Choroid plexus epithelial cell (primary cell): ENCODE measurements around the gene YWHAG.
A peak's percentile ranks its signal among the peaks of the same experiment; 100 is the strongest.
"Not testable (repeated sequence)": the region's sequence is repeated elsewhere in the genome, so short reads cannot be mapped to it uniquely, and the experiment has no call there.

Experiments used
- DNase-seq: peaks from one replicate; pipeline ENCODE4 v3.0.0-alpha.2; 2010; ENCODE audit warnings: low read depth
- H3K4me3 ChIP-seq: 2 replicates; pipeline ENCODE4 v1.5.1; 2011; ENCODE audit warnings: low read depth, mild to moderate bottlenecking, control low read depth, low read length, moderate library complexity
- CTCF ChIP-seq: conservative IDR thresholded peaks from 2 replicates; pipeline ENCODE4 v1.5.1; 2011; ENCODE audit warnings: low read depth, mild to moderate bottlenecking, control low read depth, inconsistent platforms, low read length, moderate library complexity

The YWHAG gene

GRCh38 chr7:76325092-76325491, 33.7 kb downstream of the YWHAG start:
- H3K4me3 ChIP-seq = no peak overlapping the region
- no peak for TF ChIP-seq CTCF
- no peak for DNase-seq

GRCh38 chr7:76318488-76319353, 40.1 kb downstream of the YWHAG start:
- DNase-seq = peak; percentile 96

GRCh38 chr7:76317782-76318487, 40.9 kb downstream of the YWHAG start:
- peak; percentile 98 for DNase-seq
- peak overlapping the region; percentile 80 for H3K4me3 ChIP-seq
- no peak for TF ChIP-seq CTCF

More at GRCh38 chr7:76318488-76319353, 40.1 kb downstream of the YWHAG start:
- H3K4me3 ChIP-seq = peak overlapping the region; percentile 80
- peak; percentile 49 for TF ChIP-seq CTCF

DNA sequence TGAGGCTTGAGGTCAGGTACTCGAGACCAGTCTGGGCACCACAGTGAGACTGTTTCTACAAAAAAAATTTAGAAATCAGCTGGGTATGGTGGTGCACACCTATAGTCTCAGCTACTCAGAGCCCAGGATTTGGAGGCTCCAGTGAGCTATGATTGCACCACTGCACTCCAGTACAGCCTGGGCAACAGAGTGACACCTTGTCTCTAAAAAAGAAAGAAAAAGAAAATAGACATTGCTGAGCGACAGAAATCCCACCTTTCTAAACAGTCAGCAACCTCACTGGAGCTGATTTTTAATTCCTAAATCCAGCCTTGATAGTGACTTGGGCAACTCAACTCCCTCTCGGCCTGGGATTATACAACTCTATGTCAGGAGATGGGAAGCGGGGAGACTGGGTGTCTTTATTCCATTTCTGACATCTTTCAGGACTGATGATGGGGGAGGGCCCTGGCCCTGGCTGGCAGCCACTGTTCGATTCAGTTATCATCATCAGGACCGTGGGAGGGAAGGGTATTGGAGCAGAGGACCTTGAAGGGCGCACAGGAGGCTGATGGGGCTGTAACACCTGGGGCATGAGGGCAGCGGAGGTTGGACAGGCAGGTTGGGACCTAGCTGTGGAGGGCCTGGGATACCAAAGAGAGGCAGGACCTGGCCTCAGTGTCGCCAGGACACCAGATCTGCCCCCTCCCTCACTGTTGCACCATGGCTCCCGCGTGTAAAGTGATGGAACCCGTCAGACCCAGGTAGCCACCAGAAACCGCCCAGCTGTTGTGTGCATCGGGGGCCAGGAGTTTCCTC, 41.6 kb downstream of the YWHAG start:
- TF ChIP-seq CTCF = no peak

DNA sequence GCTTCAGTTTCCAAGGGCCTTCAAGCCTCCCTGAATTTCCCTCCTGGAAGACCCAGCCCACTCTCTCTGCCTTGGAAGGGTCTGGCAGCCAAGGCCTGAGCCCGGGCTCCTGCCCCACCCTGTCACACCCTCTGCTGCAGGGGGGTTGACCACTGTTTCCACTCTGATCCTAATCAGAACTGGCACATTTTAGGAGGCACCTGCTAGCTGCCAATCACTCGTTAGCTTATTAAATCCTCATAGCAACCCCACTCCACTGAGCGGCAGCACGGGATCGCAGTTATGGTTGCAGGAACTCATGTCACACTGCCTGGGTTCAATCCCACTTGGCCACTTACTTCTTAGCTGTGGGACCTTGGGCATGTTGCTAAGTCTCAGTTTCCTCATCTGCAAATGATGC, 43.4 kb downstream of the YWHAG start:
- DNase-seq = no peak
- no peak for TF ChIP-seq CTCF
- no peak overlapping the region for H3K4me3 ChIP-seq

More for the DNA sequence above, 41.6 kb downstream of the YWHAG start:
- H3K4me3 ChIP-seq = peak overlapping the region; percentile 80
- DNase-seq = no peak

DNA sequence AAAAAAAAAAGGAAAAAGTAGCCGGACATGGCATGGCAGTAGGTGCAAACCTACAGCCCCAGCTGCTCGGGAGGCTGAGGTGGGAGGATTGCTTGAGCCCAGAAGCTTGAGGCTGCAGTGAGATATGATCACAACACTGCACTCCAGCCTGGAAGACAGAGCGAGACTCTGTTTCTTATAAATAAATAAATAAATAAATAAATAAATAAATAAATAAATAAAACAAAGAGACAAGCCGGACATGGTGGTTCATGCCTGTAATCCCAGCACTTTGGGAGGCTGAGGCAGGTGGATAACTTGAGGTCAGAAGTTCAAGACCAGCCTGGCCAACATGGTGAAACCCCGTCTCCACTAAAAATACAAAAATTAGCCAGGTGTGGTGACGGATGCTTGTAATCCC, 44.1 kb downstream of the YWHAG start:
- H3K4me3 ChIP-seq, DNase-seq: not testable (repeated sequence)
